ENCODE data around the gene ETDC.

ETDC gene

DNA sequence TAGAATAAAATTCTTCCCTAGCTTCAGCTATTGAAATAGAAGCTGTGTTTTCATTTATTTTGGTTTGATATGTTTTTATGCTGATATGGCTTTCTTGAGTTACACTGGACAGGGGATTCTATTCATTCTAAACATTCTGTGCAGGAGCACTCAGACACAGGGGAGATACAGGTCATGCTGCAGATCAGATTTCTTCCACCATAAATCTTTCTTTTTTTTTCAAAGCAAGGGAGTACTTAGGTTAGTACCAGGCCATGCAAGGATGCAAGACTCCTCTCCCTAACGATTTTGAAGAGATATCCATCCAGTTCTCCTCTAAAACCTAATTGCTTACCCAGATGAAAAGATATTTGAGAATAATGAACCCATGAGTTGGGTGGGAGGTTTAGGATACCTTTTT is 21.4 kb downstream of the ETDC start:
- Histone ChIP-seq H3K4me1 (no peaks in the 10 kb centered on the region), H3K27me3 (no peaks in the 10 kb centered on the region), H3K4me3 (ENCODE audit: low read depth, low read length) (no peak overlapping the region), H3K9me3 (no peaks in the 10 kb centered on the region), H3K36me3 (no peaks in the 10 kb centered on the region)
- TF ChIP-seq, protein P1, sequence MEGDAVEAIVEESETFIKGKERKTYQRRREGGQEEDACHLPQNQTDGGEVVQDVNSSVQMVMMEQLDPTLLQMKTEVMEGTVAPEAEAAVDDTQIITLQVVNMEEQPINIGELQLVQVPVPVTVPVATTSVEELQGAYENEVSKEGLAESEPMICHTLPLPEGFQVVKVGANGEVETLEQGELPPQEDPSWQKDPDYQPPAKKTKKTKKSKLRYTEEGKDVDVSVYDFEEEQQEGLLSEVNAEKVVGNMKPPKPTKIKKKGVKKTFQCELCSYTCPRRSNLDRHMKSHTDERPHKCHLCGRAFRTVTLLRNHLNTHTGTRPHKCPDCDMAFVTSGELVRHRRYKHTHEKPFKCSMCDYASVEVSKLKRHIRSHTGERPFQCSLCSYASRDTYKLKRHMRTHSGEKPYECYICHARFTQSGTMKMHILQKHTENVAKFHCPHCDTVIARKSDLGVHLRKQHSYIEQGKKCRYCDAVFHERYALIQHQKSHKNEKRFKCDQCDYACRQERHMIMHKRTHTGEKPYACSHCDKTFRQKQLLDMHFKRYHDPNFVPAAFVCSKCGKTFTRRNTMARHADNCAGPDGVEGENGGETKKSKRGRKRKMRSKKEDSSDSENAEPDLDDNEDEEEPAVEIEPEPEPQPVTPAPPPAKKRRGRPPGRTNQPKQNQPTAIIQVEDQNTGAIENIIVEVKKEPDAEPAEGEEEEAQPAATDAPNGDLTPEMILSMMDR (IDR thresholded peaks at IDR 0.05; ENCODE audit: low read depth, low read length), result no peak
- no peak for DNase-seq

- Histone ChIP-seq H3K4me3 (ENCODE audit: low read depth, low read length) (no peak overlapping the region), H3K4me1 (no peaks in the 10 kb centered on the region), H3K36me3 (no peaks in the 10 kb centered on the region), H3K9me3 (no peaks in the 10 kb centered on the region), H3K27me3 (no peaks in the 10 kb centered on the region)
- TF ChIP-seq, protein P1 (IDR thresholded peaks at IDR 0.05; ENCODE audit: low read depth, low read length), result no peak
- DNase-seq, result no peak
Observed at GRCh38 chrX:135331525-135331924, 22.2 kb downstream of the ETDC start.

- no peaks in the 10 kb centered on the region for H3K36me3 ChIP-seq
- peak; percentile 34 for DNase-seq
- no peaks in the 10 kb centered on the region for H3K27me3 ChIP-seq
- H3K4me1 ChIP-seq, result no peaks in the 10 kb centered on the region; the same call in 1 of the 2 replicates
- H3K4me3 ChIP-seq (ENCODE audit: low read depth, low read length), result peak overlapping the region; percentile 81
- no peaks in the 10 kb centered on the region for H3K9me3 ChIP-seq
- TF ChIP-seq, protein P1 (IDR thresholded peaks at IDR 0.05; ENCODE audit: low read depth, low read length), result no peak
Observed at GRCh38 chrX:135340831-135341230, 31.6 kb downstream of the ETDC start.

GRCh38 chrX:135345107-135345589 is 35.9 kb downstream of the ETDC start:
- no peaks in the 10 kb centered on the region for H3K9me3 ChIP-seq
- no peaks in the 10 kb centered on the region for H3K27me3 ChIP-seq
- no peaks in the 10 kb centered on the region; the same call in 1 of the 2 replicates for H3K4me1 ChIP-seq
- TF ChIP-seq, protein P1 (IDR thresholded peaks at IDR 0.05; ENCODE audit: low read depth, low read length), result no peak
- H3K36me3 ChIP-seq, result no peaks in the 10 kb centered on the region
- DNase-seq, result peak; percentile 23
- H3K4me3 ChIP-seq (ENCODE audit: low read depth, low read length), result peak overlapping the region; percentile 81

DNA sequence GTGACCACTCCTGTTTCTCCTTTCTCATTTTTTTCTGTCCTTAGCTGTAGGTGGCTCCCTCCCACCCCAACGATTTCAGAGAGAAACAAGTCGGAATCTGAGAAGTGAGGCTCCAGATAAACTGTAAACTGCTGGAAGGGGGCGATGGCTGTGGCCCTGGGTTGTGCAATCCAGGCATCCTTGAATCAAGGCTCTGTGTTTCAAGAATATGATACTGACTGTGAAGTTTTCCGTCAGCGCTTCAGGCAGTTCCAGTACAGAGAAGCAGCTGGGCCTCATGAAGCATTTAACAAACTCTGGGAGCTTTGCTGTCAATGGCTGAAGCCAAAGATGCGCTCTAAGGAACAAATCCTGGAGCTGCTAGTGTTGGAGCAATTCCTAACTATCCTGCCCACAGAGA is 37.7 kb downstream of the ETDC start:
- Histone ChIP-seq H3K27me3 (no peaks in the 10 kb centered on the region), H3K9me3 (no peaks in the 10 kb centered on the region), H3K36me3 (no peaks in the 10 kb centered on the region), H3K4me1 (no peaks in the 10 kb centered on the region; the same call in 1 of the 2 replicates), H3K4me3 (ENCODE audit: low read depth, low read length) (no peak overlapping the region)
- no peak for DNase-seq
- TF ChIP-seq, protein P1 (IDR thresholded peaks at IDR 0.05; ENCODE audit: low read depth, low read length), result no peak

GRCh38 chrX:135347381-135348016 is 38.2 kb downstream of the ETDC start:
- H3K4me3 ChIP-seq (ENCODE audit: low read depth, low read length), result no peak overlapping the region
- H3K9me3 ChIP-seq, result no peaks in the 10 kb centered on the region
- no peaks in the 10 kb centered on the region for H3K36me3 ChIP-seq
- H3K27me3 ChIP-seq, result no peaks in the 10 kb centered on the region
- H3K4me1 ChIP-seq, result no peaks in the 10 kb centered on the region; the same call in 1 of the 2 replicates
- DNase-seq, result no peak
- TF ChIP-seq, protein P1 (IDR thresholded peaks at IDR 0.05; ENCODE audit: low read depth, low read length), result no peak
